GM23338 (cell line): Measurements from ENCODE around the gene MVB12B.

Experiments
- CTCF ChIP-seq, 2 experiments: fragments of 200-600 bp in 1 of 2; sonication (generic) in 1 of 2; conservative IDR thresholded peaks; 2 replicates each; pipeline versions ENCODE4 v1.5.1 to v1.6.1; 2016 to 2017; ENCODE audit warnings: antibody characterized with exemption in 2 of 2, low read depth in 2 of 2, mild to moderate bottlenecking in 2 of 2, moderate library complexity in 1 of 2
- EZH2phosphoT487 ChIP-seq: fragments of 200-600 bp; sonication (generic); IDR thresholded peaks from one replicate; pipeline ENCODE4 v1.8.1; 2018; ENCODE audit warnings: antibody characterized with exemption; ENCODE audit not compliant: unreplicated experiment

DNA sequence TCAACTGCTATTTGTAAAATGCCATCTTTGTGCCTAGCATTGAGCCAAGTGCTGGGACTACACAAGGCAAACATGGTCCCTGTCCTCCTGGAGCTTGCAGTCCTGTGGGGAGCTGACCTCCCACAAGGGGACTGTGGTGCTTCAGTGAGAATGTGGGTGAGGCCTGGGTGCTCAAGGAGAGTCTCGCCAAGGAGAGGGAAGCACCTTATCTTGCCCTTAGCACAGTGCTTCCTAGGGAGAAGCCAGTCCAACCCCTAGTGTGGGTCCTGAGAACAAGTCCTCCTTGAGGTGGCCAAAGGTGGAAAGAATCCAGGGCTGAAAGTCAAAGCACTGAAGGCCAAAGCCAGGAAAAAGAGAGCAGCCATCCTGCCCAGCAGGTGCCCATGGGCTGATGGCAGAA lies 31.1 kb upstream of the MVB12B start:
- TF ChIP-seq CTCF (conservative IDR thresholded peaks at IDR 0.05; ENCODE audit: low read depth in 2 of 2), result no peak
- no peak for TF ChIP-seq EZH2phosphoT487
